ENCODE results near the gene BUD31. TPM values are rescaled to one million over a fixed set of nuclear protein-coding genes. Genes with fewer than 3 reads are reported as not detected.
A peak's percentile ranks its signal among the peaks of the same experiment; 100 is the strongest.
"Not testable (repeated sequence)": the region's sequence is repeated elsewhere in the genome, so short reads cannot be mapped to it uniquely, and the experiment has no call there.

BUD31 gene
- total RNA-seq, 1 donor from 2014 or later: 108 TPM

- DNase-seq (ENCODE audit: low spot score); H3K4me3 Mint-ChIP-seq (ENCODE audit: unreplicated experiment); H3K4me1 Mint-ChIP-seq (ENCODE audit: low read depth); H3K9me3 Mint-ChIP-seq (ENCODE audit: low read depth); H3K27ac Mint-ChIP-seq (ENCODE audit: unreplicated experiment); H3K27me3 Mint-ChIP-seq (ENCODE audit: low read depth): not testable (repeated sequence)
- H3K36me3 Mint-ChIP-seq (ENCODE audit: low read depth): peaks cover 17% of the 10 kb centered on the region
- TF ChIP-seq, protein P1, sequence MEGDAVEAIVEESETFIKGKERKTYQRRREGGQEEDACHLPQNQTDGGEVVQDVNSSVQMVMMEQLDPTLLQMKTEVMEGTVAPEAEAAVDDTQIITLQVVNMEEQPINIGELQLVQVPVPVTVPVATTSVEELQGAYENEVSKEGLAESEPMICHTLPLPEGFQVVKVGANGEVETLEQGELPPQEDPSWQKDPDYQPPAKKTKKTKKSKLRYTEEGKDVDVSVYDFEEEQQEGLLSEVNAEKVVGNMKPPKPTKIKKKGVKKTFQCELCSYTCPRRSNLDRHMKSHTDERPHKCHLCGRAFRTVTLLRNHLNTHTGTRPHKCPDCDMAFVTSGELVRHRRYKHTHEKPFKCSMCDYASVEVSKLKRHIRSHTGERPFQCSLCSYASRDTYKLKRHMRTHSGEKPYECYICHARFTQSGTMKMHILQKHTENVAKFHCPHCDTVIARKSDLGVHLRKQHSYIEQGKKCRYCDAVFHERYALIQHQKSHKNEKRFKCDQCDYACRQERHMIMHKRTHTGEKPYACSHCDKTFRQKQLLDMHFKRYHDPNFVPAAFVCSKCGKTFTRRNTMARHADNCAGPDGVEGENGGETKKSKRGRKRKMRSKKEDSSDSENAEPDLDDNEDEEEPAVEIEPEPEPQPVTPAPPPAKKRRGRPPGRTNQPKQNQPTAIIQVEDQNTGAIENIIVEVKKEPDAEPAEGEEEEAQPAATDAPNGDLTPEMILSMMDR (IDR thresholded peaks at IDR 0.05): peak; percentile 5
Measured at GRCh38 chr7:99387239-99387635, 21.5 kb upstream of the BUD31 start.

GRCh38 chr7:99387912-99388311 is 20.9 kb upstream of the BUD31 start:
- Mint-ChIP-seq H3K27me3 (ENCODE audit: low read depth) (no peaks in the 10 kb centered on the region), H3K27ac (ENCODE audit: unreplicated experiment) (no peak overlapping the region), H3K36me3 (ENCODE audit: low read depth) (peaks cover 17% of the 10 kb centered on the region), H3K4me3 (ENCODE audit: unreplicated experiment) (no peak overlapping the region), H3K9me3 (ENCODE audit: low read depth) (no peaks in the 10 kb centered on the region), H3K4me1 (ENCODE audit: low read depth) (peaks cover 1% of the 10 kb centered on the region)
- DNase-seq (ENCODE audit: low spot score): no peak
- TF ChIP-seq, protein P1 (IDR thresholded peaks at IDR 0.05): no peak

- Mint-ChIP-seq H3K36me3 (ENCODE audit: low read depth) (peaks cover 20% of the 10 kb centered on the region), H3K4me1 (ENCODE audit: low read depth) (peaks cover 10% of the 10 kb centered on the region), H3K4me3 (ENCODE audit: unreplicated experiment) (no peak overlapping the region)
Measured at GRCh38 chr7:99389772-99390171, 19.0 kb upstream of the BUD31 start.

GRCh38 chr7:99390941-99391602 is 17.7 kb upstream of the BUD31 start:
- no peak for DNase-seq (ENCODE audit: low spot score)
- TF ChIP-seq, protein P1 (IDR thresholded peaks at IDR 0.05): no peak
- H3K36me3 Mint-ChIP-seq (ENCODE audit: low read depth): peaks cover 22% of the 10 kb centered on the region
- H3K4me3 Mint-ChIP-seq (ENCODE audit: unreplicated experiment): no peak overlapping the region
- no peaks in the 10 kb centered on the region for H3K27me3 Mint-ChIP-seq (ENCODE audit: low read depth)
- no peaks in the 10 kb centered on the region for H3K9me3 Mint-ChIP-seq (ENCODE audit: low read depth)
- H3K4me1 Mint-ChIP-seq (ENCODE audit: low read depth): peaks cover 10% of the 10 kb centered on the region
- no peak overlapping the region for H3K27ac Mint-ChIP-seq (ENCODE audit: unreplicated experiment)

More at GRCh38 chr7:99389772-99390171, 19.0 kb upstream of the BUD31 start:
- H3K27me3 Mint-ChIP-seq (ENCODE audit: low read depth): no peaks in the 10 kb centered on the region
- no peak overlapping the region for H3K27ac Mint-ChIP-seq (ENCODE audit: unreplicated experiment)
- DNase-seq (ENCODE audit: low spot score): no peak
- H3K9me3 Mint-ChIP-seq (ENCODE audit: low read depth): no peaks in the 10 kb centered on the region
- TF ChIP-seq, protein P1 (IDR thresholded peaks at IDR 0.05): no peak

GRCh38 chr7:99392046-99392445 is 16.7 kb upstream of the BUD31 start:
- H3K4me3 Mint-ChIP-seq (ENCODE audit: unreplicated experiment): no peak overlapping the region
- no peaks in the 10 kb centered on the region for H3K9me3 Mint-ChIP-seq (ENCODE audit: low read depth)
- H3K36me3 Mint-ChIP-seq (ENCODE audit: low read depth): peaks cover 20% of the 10 kb centered on the region
- TF ChIP-seq, protein P1 (IDR thresholded peaks at IDR 0.05): no peak
- H3K27me3 Mint-ChIP-seq (ENCODE audit: low read depth): no peaks in the 10 kb centered on the region
- peaks cover 10% of the 10 kb centered on the region for H3K4me1 Mint-ChIP-seq (ENCODE audit: low read depth)
- no peak overlapping the region for H3K27ac Mint-ChIP-seq (ENCODE audit: unreplicated experiment)
- no peak for DNase-seq (ENCODE audit: low spot score)
